CD14-positive monocyte (primary cell): ENCODE measurements around the gene MUS81. TPM values are rescaled to one million over a fixed set of nuclear protein-coding genes. Genes with fewer than 3 reads are reported as not detected.

Experiments
- DNase-seq, 3 donors: peaks; one replicate each; pipeline ENCODE4 v3.0.0-alpha.2; 2011 to 2022
- H2AFZ ChIP-seq: 2 replicates; pipeline ENCODE4 v1.6.0; 2012; ENCODE audit warnings: mild to moderate bottlenecking, low read depth, low read length, inconsistent platforms; ENCODE audit not compliant: insufficient read depth, poor library complexity, severe bottlenecking
- H3K27ac ChIP-seq, 2 donors: 1 replicate in 1 of 2; 2 replicates in 1 of 2; pipeline ENCODE4 v1.5.1; 2012 to 2013; ENCODE audit warnings: low read length in 2 of 2, control low read depth in 1 of 2, inconsistent platforms in 1 of 2, low read depth in 1 of 2, mild to moderate bottlenecking in 1 of 2
- H3K27me3 ChIP-seq, 2 donors: one replicate each; pipeline versions ENCODE4 v1.6.0 to v1.6.1; 2011 to 2013; ENCODE audit warnings: low read length in 2 of 2; ENCODE audit not compliant: control insufficient read depth in 2 of 2, insufficient read depth in 2 of 2
- H3K36me3 ChIP-seq, 2 donors: replicated peaks in 1 of 2; 1 replicate in 1 of 2; 2 replicates in 1 of 2; pipeline versions ENCODE4 v1.5.1 to v1.6.1; 2012 to 2013; ENCODE audit warnings: low read length in 2 of 2, control low read depth in 1 of 2, inconsistent platforms in 1 of 2, mild to moderate bottlenecking in 1 of 2; ENCODE audit not compliant: insufficient read depth in 2 of 2, control insufficient read depth in 1 of 2
- H3K4me1 ChIP-seq, 2 donors: 1 replicate in 1 of 2; 2 replicates in 1 of 2; pipeline versions ENCODE4 v1.5.1 to v1.6.1; 2012 to 2013; ENCODE audit warnings: low read length in 2 of 2, control low read depth in 1 of 2, inconsistent platforms in 1 of 2, mild to moderate bottlenecking in 1 of 2, moderate library complexity in 1 of 2; ENCODE audit not compliant: insufficient read depth in 2 of 2, control insufficient read depth in 1 of 2
- H3K4me2 ChIP-seq: replicated peaks from 2 replicates; pipeline ENCODE3; 2012; ENCODE audit warnings: low read length, moderate library complexity, mild to moderate bottlenecking; ENCODE audit not compliant: poor library complexity, severe bottlenecking; ENCODE audit errors: extremely low read depth
- H3K4me3 ChIP-seq, 3 experiments: fragments of 200-600 bp in 1 of 3; sonication (generic) in 1 of 3; replicated peaks in 1 of 3; 1 replicate in 2 of 3; 2 replicates in 1 of 3; pipeline ENCODE4 v1.5.1; 2011 to 2013; ENCODE audit warnings: low read length in 3 of 3, mild to moderate bottlenecking in 3 of 3, control low read depth in 2 of 3, low read depth in 2 of 3, inconsistent platforms in 1 of 3, moderate library complexity in 1 of 3
- H3K79me2 ChIP-seq: 2 replicates; pipeline ENCODE4 v1.6.0; 2012; ENCODE audit warnings: mild to moderate bottlenecking, control low read depth, inconsistent platforms, low read length, moderate library complexity; ENCODE audit not compliant: insufficient read depth
- H3K9ac ChIP-seq: 2 replicates; pipeline ENCODE4 v1.6.0; 2017; ENCODE audit warnings: low read length, mild to moderate bottlenecking; ENCODE audit not compliant: insufficient read depth, poor library complexity, severe bottlenecking
- H3K9me3 ChIP-seq, 2 donors: replicated peaks in 1 of 2; 1 replicate in 1 of 2; 2 replicates in 1 of 2; pipeline versions ENCODE4 v1.5.1 to v1.6.1; 2012 to 2013; ENCODE audit warnings: low read length in 2 of 2, control low read depth in 1 of 2; ENCODE audit not compliant: control insufficient read depth in 1 of 2, insufficient read depth in 1 of 2
- H4K20me1 ChIP-seq: 2 replicates; pipeline ENCODE4 v1.6.0; 2012; ENCODE audit warnings: mild to moderate bottlenecking, low read length, control low read depth, moderate library complexity; ENCODE audit not compliant: insufficient read depth
- H3K27ac Mint-ChIP-seq, 7 donors: one replicate each; pipeline ENCODE4 v1.8.0; 2020; ENCODE audit warnings: mild to moderate bottlenecking in 7 of 7, mixed read lengths in 7 of 7, moderate library complexity in 6 of 7, inconsistent platforms in 2 of 7
- H3K27me3 Mint-ChIP-seq, 3 donors: one replicate each; pipeline ENCODE4 v1.8.0; 2021 to 2022; ENCODE audit warnings: low read depth in 3 of 3, mild to moderate bottlenecking in 3 of 3, mixed read lengths in 3 of 3, moderate library complexity in 3 of 3, inconsistent platforms in 1 of 3
- H3K36me3 Mint-ChIP-seq, 2 donors: one replicate each; pipeline ENCODE4 v1.8.0; 2020; ENCODE audit warnings: mixed read lengths in 2 of 2, inconsistent platforms in 1 of 2, mild to moderate bottlenecking in 1 of 2
- H3K4me1 Mint-ChIP-seq: one replicate; pipeline ENCODE4 v1.8.0; 2020; ENCODE audit warnings: mild to moderate bottlenecking, mixed read lengths
- H3K4me3 Mint-ChIP-seq, 2 donors: one replicate each; pipeline ENCODE4 v1.8.0; 2020; ENCODE audit warnings: mild to moderate bottlenecking in 2 of 2, mixed read lengths in 2 of 2, moderate library complexity in 1 of 2
- H3K9me3 Mint-ChIP-seq, 7 donors: one replicate each; pipeline ENCODE4 v1.8.0; 2020 to 2022; ENCODE audit warnings: mixed read lengths in 7 of 7, mild to moderate bottlenecking in 6 of 7, moderate library complexity in 6 of 7, inconsistent platforms in 2 of 7
- WGBS: methylation state at CpG from one replicate; pipeline ENCODE4 v1.1.5; 2013; ENCODE audit warnings: missing lambda C conversion rate; ENCODE audit not compliant: insufficient coverage; 5-methylcytosine and 5-hydroxymethylcytosine counted together
- intact Hi-C, 2 donors: fragments of 100-400 bp; cut with micrococcal nuclease; formaldehyde crosslinking; loops; one replicate each; pipeline versions ENCODE4 v1.15.0 to v1.15.1; 2023
- polyA plus RNA-seq, 3 donors: library from polyadenylated mRNA; depleted of rRNA in 1 of 3; unstranded in 2 of 3; stranded (reverse) in 1 of 3; fragments of 300-500 nt in 2 of 3; fragments of >200 nt in 1 of 3; fragmentation: Illumina TruSeq in 2 of 3; gene quantifications; 1 replicate in 2 of 3; 2 replicates in 1 of 3; pipeline ENCODE4 v1.2.3, GENCODE V29; 2012 to 2021
- TF ChIP-seq, protein P1 (sequence below): fragments of 200-600 bp; IDR thresholded peaks from one replicate; pipeline ENCODE4 v1.8.0; 2022; ENCODE audit warnings: antibody characterized with exemption, mild to moderate bottlenecking

MUS81 gene
- polyA plus RNA-seq, 3 donors: 15.0 to 87.5 (median 16.4) TPM

GRCh38 chr11:65853246-65853979, 6.8 kb upstream of the MUS81 start:
- peaks cover 48% of the 10 kb centered on the region for H3K79me2 ChIP-seq
- DNase-seq: no peak
- H3K4me1 ChIP-seq: peaks cover 14 to 23% of the 10 kb centered on the region in 2 donors
- no peak overlapping the region for H3K4me3 Mint-ChIP-seq
- H3K9me3 Mint-ChIP-seq: peaks cover 0 to 14% (median 8%) of the 10 kb centered on the region in 7 donors
- peaks cover 42 to 58% of the 10 kb centered on the region in 2 donors for H3K36me3 ChIP-seq
- peak overlapping the region in 1 of 2 donors; percentile 18 for H3K27ac ChIP-seq
- H3K4me3 ChIP-seq: no peak overlapping the region
- peaks cover 4 to 8% of the 10 kb centered on the region in 2 donors for H3K9me3 ChIP-seq
- WGBS: 100% methylated on average over 6 of the region's 6 CpGs
- no peak overlapping the region for H3K9ac ChIP-seq
- H3K36me3 Mint-ChIP-seq: peaks cover 45 to 59% of the 10 kb centered on the region in 2 donors
- H3K27me3 Mint-ChIP-seq: no peaks in the 10 kb centered on the region
- H2AFZ ChIP-seq: no peak overlapping the region
- H3K4me1 Mint-ChIP-seq: peaks cover 39% of the 10 kb centered on the region
- intact Hi-C loops: no loop called here
- H3K27ac Mint-ChIP-seq: peak overlapping the region in 6 of 7 donors; percentile 37 to 75 (median 58)
- no peak overlapping the region for H3K4me2 ChIP-seq
- no peaks in the 10 kb centered on the region for H3K27me3 ChIP-seq
- TF ChIP-seq, protein P1, sequence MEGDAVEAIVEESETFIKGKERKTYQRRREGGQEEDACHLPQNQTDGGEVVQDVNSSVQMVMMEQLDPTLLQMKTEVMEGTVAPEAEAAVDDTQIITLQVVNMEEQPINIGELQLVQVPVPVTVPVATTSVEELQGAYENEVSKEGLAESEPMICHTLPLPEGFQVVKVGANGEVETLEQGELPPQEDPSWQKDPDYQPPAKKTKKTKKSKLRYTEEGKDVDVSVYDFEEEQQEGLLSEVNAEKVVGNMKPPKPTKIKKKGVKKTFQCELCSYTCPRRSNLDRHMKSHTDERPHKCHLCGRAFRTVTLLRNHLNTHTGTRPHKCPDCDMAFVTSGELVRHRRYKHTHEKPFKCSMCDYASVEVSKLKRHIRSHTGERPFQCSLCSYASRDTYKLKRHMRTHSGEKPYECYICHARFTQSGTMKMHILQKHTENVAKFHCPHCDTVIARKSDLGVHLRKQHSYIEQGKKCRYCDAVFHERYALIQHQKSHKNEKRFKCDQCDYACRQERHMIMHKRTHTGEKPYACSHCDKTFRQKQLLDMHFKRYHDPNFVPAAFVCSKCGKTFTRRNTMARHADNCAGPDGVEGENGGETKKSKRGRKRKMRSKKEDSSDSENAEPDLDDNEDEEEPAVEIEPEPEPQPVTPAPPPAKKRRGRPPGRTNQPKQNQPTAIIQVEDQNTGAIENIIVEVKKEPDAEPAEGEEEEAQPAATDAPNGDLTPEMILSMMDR: no peak
- H4K20me1 ChIP-seq: peaks cover 85% of the 10 kb centered on the region

DNA sequence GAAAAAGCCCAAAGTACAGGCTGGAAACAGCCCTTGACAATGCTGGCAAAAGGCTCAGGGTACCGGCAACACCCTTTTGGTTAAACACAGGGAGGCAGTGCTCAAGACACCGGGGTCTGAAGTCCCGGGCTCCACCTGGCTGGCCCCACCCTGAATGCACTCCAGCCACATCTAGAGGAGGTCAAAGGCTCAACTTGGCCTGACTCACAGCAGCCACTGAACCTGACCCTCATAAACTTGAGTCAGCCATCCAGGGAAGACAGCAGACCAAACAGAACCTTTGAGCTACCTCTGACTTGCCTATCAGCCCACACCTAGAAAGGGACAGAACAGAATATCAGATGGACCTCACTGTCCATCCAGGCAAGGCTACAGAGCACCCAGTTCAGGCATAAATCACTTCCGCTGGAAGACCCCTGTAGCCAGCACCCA, 6.1 kb upstream of the MUS81 start:
- peaks cover 41% of the 10 kb centered on the region for H3K4me1 Mint-ChIP-seq

More for the DNA sequence above, 6.1 kb upstream of the MUS81 start:
- peaks cover 42 to 58% of the 10 kb centered on the region in 2 donors for H3K36me3 ChIP-seq
- Mint-ChIP-seq H3K27ac (peak overlapping the region in 3 of 7 donors; percentile 50 to 80 (median 57)), H3K27me3 (peaks cover 0 to 2% (median 0%) of the 10 kb centered on the region in 3 donors), H3K9me3 (peaks cover 0 to 15% (median 8%) of the 10 kb centered on the region in 7 donors), H3K36me3 (peaks cover 45 to 59% of the 10 kb centered on the region in 2 donors), H3K4me3 (no peak overlapping the region)
- TF ChIP-seq, protein P1: no peak
- 100% methylated on average over 3 of the region's 4 CpGs for WGBS
- DNase-seq: peak in 1 of 3 donors; percentile 4
- peak overlapping the region in 1 of 2 donors; percentile 18 for H3K27ac ChIP-seq
- H3K4me3 ChIP-seq: no peak overlapping the region
- intact Hi-C loops: no loop called here
- no peaks in the 10 kb centered on the region for H3K27me3 ChIP-seq
- H3K9ac ChIP-seq: no peak overlapping the region
- H3K9me3 ChIP-seq: peaks cover 4 to 8% of the 10 kb centered on the region in 2 donors
- no peak overlapping the region for H3K4me2 ChIP-seq
- peaks cover 21 to 31% of the 10 kb centered on the region in 2 donors for H3K4me1 ChIP-seq
- peaks cover 48% of the 10 kb centered on the region for H3K79me2 ChIP-seq
- peaks cover 85% of the 10 kb centered on the region for H4K20me1 ChIP-seq
- no peak overlapping the region for H2AFZ ChIP-seq
